Ovary (tissue), 3 donors: ENCODE measurements around the gene FASTK.

Source experiments
- CTCF ChIP-seq, 3 donors: fragments of 450-650 bp in 2 of 3; fragments of 200-600 bp in 1 of 3; IDR thresholded peaks; one replicate each; pipeline versions ENCODE4 v1.5.1 to v1.8.0; 2016 to 2022; ENCODE audit warnings: antibody characterized with exemption in 3 of 3, mild to moderate bottlenecking in 1 of 3
- EP300 ChIP-seq: sonication (generic); formaldehyde crosslinking; IDR thresholded peaks from one replicate; pipeline ENCODE4 v1.6.1; 2017; ENCODE audit warnings: antibody characterized with exemption
- POLR2A ChIP-seq: fragments of 450-650 bp; IDR thresholded peaks from one replicate; pipeline ENCODE4 v1.6.1; 2017; ENCODE audit warnings: antibody characterized with exemption, mild to moderate bottlenecking, moderate library complexity
- donor health status: DM: no; HTN: no; CAD: no.

- TF ChIP-seq CTCF (IDR thresholded peaks at IDR 0.05), result no peak
- no peak for TF ChIP-seq EP300
- TF ChIP-seq POLR2A, result no peak
These were observed 21.2 kb upstream of the FASTK start for GRCh38 chr7:151101621-151102396.
